ENCODE measurements around the gene MYL7. TPM values are rescaled to one million over a fixed set of nuclear protein-coding genes. Genes with fewer than 3 reads are reported as not detected.

The MYL7 gene
- total RNA-seq, 2 experiments from 2014 or later = not detected

- Histone ChIP-seq H3K4me1 (ENCODE audit: insufficient read depth, low read length, poor library complexity, severe bottlenecking) (peaks cover 100% of the 10 kb centered on the region), H4K20me1 (ENCODE audit: insufficient read depth, low read length) (no peaks in the 10 kb centered on the region), H3K9me2 (ENCODE audit: insufficient read depth, low read length) (no peaks in the 10 kb centered on the region), H3K27ac (ENCODE audit: low read depth, low read length, poor library complexity, severe bottlenecking) (peak overlapping the region; percentile 98), H3K4me2 (ENCODE audit: low read length) (peak overlapping the region; percentile 76), H3K36me3 (ENCODE audit: insufficient read depth, low read length) (no peaks in the 10 kb centered on the region; the same call in 1 of the 2 replicates), H3K9me3 (ENCODE audit: low read length) (peaks cover 5% of the 10 kb centered on the region; the same call in 1 of the 2 replicates), H2AFZ (ENCODE audit: low read length) (no peak overlapping the region), H3K79me2 (ENCODE audit: insufficient read depth, low read depth, low read length) (no peaks in the 10 kb centered on the region), H3K4me3 (ENCODE audit: low read depth, low read length, poor library complexity, severe bottlenecking) (peak overlapping the region; percentile 35)
- TF ChIP-seq EZH2phosphoT487 (IDR thresholded peaks at IDR 0.05; ENCODE audit: borderline replicate concordance, low read depth, low read length) = no peak
- peak; percentile 58 for TF ChIP-seq CTCF (conservative IDR thresholded peaks at IDR 0.05; ENCODE audit: low read length)
- ChIA-PET CTCF (ENCODE audit: unreplicated experiment) (interaction anchor here (0.5 to 1.8 kb wide), 3 partner anchors 16 to 107 kb away, joined by 3 to 7 read pairs (median 4); no protein-coding TSS in a partner anchor), POLR2A (interaction anchor here (0.6 to 5.4 kb wide), 13 partner anchors 11 to 698 kb away, joined by 3 to 38 read pairs (median 4); partner anchors contain the start of genes POLD2, POLM and YKT6)
- BruUV-seq (replicated peaks) = no TSS peak
- intact Hi-C loops (cut with micrococcal nuclease; ENCODE audit: unreplicated experiment) = loop anchor here (1.0 to 5.0 kb wide), 3 partner anchors 15 to 900 kb away; partner anchors contain the start of genes POLD2 and POLM
- DNase-seq (ENCODE audit: low spot score) = peak; percentile 98
Observed at GRCh38 chr7:44097064-44097932, 43.8 kb downstream of the MYL7 start.

GRCh38 chr7:44096326-44096881 is 44.7 kb downstream of the MYL7 start:
- no peak overlapping the region for H2AFZ ChIP-seq (ENCODE audit: low read length)
- DNase-seq (ENCODE audit: low spot score) = peak; percentile 83
- peak overlapping the region; percentile 76 for H3K4me2 ChIP-seq (ENCODE audit: low read length)
- no TSS peak for BruUV-seq (replicated peaks)
- H3K9me2 ChIP-seq (ENCODE audit: insufficient read depth, low read length) = no peaks in the 10 kb centered on the region
- no peaks in the 10 kb centered on the region for H3K79me2 ChIP-seq (ENCODE audit: insufficient read depth, low read depth, low read length)
- TF ChIP-seq CTCF (conservative IDR thresholded peaks at IDR 0.05; ENCODE audit: low read length) (no peak; the same call in 1 of the 2 replicates), EZH2phosphoT487 (IDR thresholded peaks at IDR 0.05; ENCODE audit: borderline replicate concordance, low read depth, low read length) (no peak)
- H3K36me3 ChIP-seq (ENCODE audit: insufficient read depth, low read length) = no peaks in the 10 kb centered on the region; the same call in 1 of the 2 replicates
- peaks cover 100% of the 10 kb centered on the region for H3K4me1 ChIP-seq (ENCODE audit: insufficient read depth, low read length, poor library complexity, severe bottlenecking)
- CTCF ChIA-PET (ENCODE audit: unreplicated experiment) = interaction anchor here (1.8 kb wide), 1 partner anchor 16 kb away, joined by 7 read pairs; no protein-coding TSS in a partner anchor
- no peaks in the 10 kb centered on the region for H4K20me1 ChIP-seq (ENCODE audit: insufficient read depth, low read length)
- intact Hi-C loops (cut with micrococcal nuclease; ENCODE audit: unreplicated experiment) = loop anchor here (2.0 to 5.0 kb wide), 2 partner anchors 26 to 901 kb away; partner anchors contain the start of gene POLD2
- peak overlapping the region; percentile 98 for H3K27ac ChIP-seq (ENCODE audit: low read depth, low read length, poor library complexity, severe bottlenecking)
- POLR2A ChIA-PET = interaction anchor here (1.0 to 5.4 kb wide), 7 partner anchors 10 to 34 kb away, joined by 3 to 38 read pairs (median 4); partner anchors contain the start of genes POLD2 and POLM
- H3K4me3 ChIP-seq (ENCODE audit: low read depth, low read length, poor library complexity, severe bottlenecking) = peak overlapping the region; percentile 33
- peaks cover 5% of the 10 kb centered on the region; the same call in 1 of the 2 replicates for H3K9me3 ChIP-seq (ENCODE audit: low read length)
